CD4-positive, alpha-beta T cell (primary cell): ENCODE results near the gene DYRK1A. TPM values are rescaled to one million over a fixed set of nuclear protein-coding genes. Genes with fewer than 3 reads are reported as not detected.
"Not testable (repeated sequence)": the region's sequence is repeated elsewhere in the genome, so short reads cannot be mapped to it uniquely, and the experiment has no call there.

ENCODE experiments used
- ATAC-seq: fragments of 200-7000 bp; cut with Tn5 transposase; one replicate; pipeline ENCODE4 v1.10.0; 2022; ENCODE audit warnings: mild to moderate bottlenecking; ENCODE audit not compliant: poor library complexity
- CTCF ChIA-PET: fragments of 350-600 bp; sonication (Branson Sonifier 250); formaldehyde crosslinking; loops from one replicate; lab custom pipeline; 2021; ENCODE audit warnings: antibody characterized with exemption, inconsistent platforms; lab: Charles Lee
- POLR2A ChIA-PET: fragments of 350-600 bp; sonication (Branson Sonifier 250); formaldehyde crosslinking; loops from one replicate; lab custom pipeline; 2021; ENCODE audit warnings: antibody characterized with exemption, inconsistent platforms; lab: Charles Lee
- DNase-seq, 14 experiments: peaks; one replicate each; pipeline ENCODE4 v3.0.0-alpha.2; 2013 to 2020; ENCODE audit warnings: mixed read lengths in 2 of 14
- H3K27ac ChIP-seq, 2 donors: one replicate each; pipeline versions ENCODE4 v1.5.1 to v1.7.0; 2013; ENCODE audit warnings: low read length in 2 of 2, low read depth in 1 of 2, mild to moderate bottlenecking in 1 of 2
- H3K27me3 ChIP-seq, 2 experiments: 1 replicate in 1 of 2; 2 replicates in 1 of 2; pipeline versions ENCODE4 v1.6.1 to v1.7.0; 2013; ENCODE audit warnings: low read length in 2 of 2, control low read depth in 1 of 2, mild to moderate bottlenecking in 1 of 2, moderate library complexity in 1 of 2; ENCODE audit not compliant: insufficient read depth in 2 of 2, control insufficient read depth in 1 of 2
- H3K36me3 ChIP-seq: one replicate; pipeline ENCODE4 v1.6.1; 2013; ENCODE audit warnings: low read length, control low read depth; ENCODE audit not compliant: insufficient read depth
- H3K4me1 ChIP-seq: one replicate; pipeline ENCODE4 v1.6.1; 2013; ENCODE audit warnings: low read length, control low read depth; ENCODE audit not compliant: insufficient read depth
- H3K4me3 ChIP-seq: one replicate; pipeline ENCODE4 v1.5.1; 2013; ENCODE audit warnings: mild to moderate bottlenecking, low read length, moderate library complexity
- H3K9me3 ChIP-seq, 2 experiments: 1 replicate in 1 of 2; 2 replicates in 1 of 2; pipeline versions ENCODE4 v1.6.1 to v1.7.0; 2013; ENCODE audit warnings: low read length in 2 of 2, mild to moderate bottlenecking in 2 of 2, control low read depth in 1 of 2, moderate library complexity in 1 of 2; ENCODE audit not compliant: control insufficient read depth in 1 of 2, insufficient read depth in 1 of 2
- H3K27ac Mint-ChIP-seq: one replicate; pipeline ENCODE4 v1.8.0; 2020; ENCODE audit warnings: mixed read lengths
- H3K27me3 Mint-ChIP-seq: one replicate; pipeline ENCODE4 v1.8.0; 2021; ENCODE audit warnings: mixed read lengths
- H3K36me3 Mint-ChIP-seq: one replicate; pipeline ENCODE4 v1.8.0; 2021; ENCODE audit warnings: low read depth, mixed read lengths
- H3K4me1 Mint-ChIP-seq: one replicate; pipeline ENCODE4 v1.8.0; 2021; ENCODE audit warnings: low read depth, mixed read lengths
- H3K4me3 Mint-ChIP-seq: one replicate; pipeline ENCODE4 v1.8.0; 2020; ENCODE audit warnings: mild to moderate bottlenecking, mixed read lengths
- H3K9me3 Mint-ChIP-seq: one replicate; pipeline ENCODE4 v1.8.0; 2020; ENCODE audit warnings: mixed read lengths
- CTCF ChIP-seq: fragments of 200-600 bp; IDR thresholded peaks from one replicate; pipeline ENCODE4 v1.8.0; 2022; ENCODE audit warnings: antibody characterized with exemption, mild to moderate bottlenecking
- intact Hi-C, 2 experiments: fragments of 100-400 bp; cut with DNase I in 1 of 2; cut with micrococcal nuclease in 1 of 2; formaldehyde crosslinking; loops; one replicate each; pipeline versions ENCODE4 v1.15.1 to v1.9.0; 2023 to 2025; cut with DNase I, micrococcal nuclease
- total RNA-seq, 174 experiments: library from RNA in 2 of 174; stranded (reverse) in 2 of 174; gene quantifications; one replicate each; pipeline ENCODE4 v1.2.3 and lab custom pipeline; 2021 to 2026

DYRK1A gene
- total RNA-seq, 2 experiments from 2014 or later, result 135 to 145 TPM

GRCh38 chr21:37548521-37548981, 182.0 kb downstream of the DYRK1A start:
- H3K4me1 Mint-ChIP-seq, result peaks cover 14% of the 10 kb centered on the region
- intact Hi-C loops, result no loop called here
- no peaks in the 10 kb centered on the region for H3K9me3 Mint-ChIP-seq
- H3K27ac ChIP-seq, result no peak overlapping the region
- H3K27me3 ChIP-seq, result peaks cover 7 to 16% of the 10 kb centered on the region in 2 experiments
- no peak overlapping the region for H3K4me3 Mint-ChIP-seq
- ChIA-PET CTCF (no interaction called here), POLR2A (no interaction called here)
- TF ChIP-seq CTCF, result no peak
- H3K36me3 ChIP-seq, result no peaks in the 10 kb centered on the region
- ATAC-seq, result no peak
- H3K27ac Mint-ChIP-seq, result no peak overlapping the region
- peaks cover 4% of the 10 kb centered on the region for H3K4me1 ChIP-seq
- no peak for DNase-seq
- H3K36me3 Mint-ChIP-seq, result no peaks in the 10 kb centered on the region
- H3K27me3 Mint-ChIP-seq, result peaks cover 49% of the 10 kb centered on the region
- peaks cover 0 to 18% of the 10 kb centered on the region in 2 experiments for H3K9me3 ChIP-seq
- no peak overlapping the region for H3K4me3 ChIP-seq

- POLR2A ChIA-PET, result not testable (repeated sequence)
Measured at GRCh38 chr21:37549730-37550129, 183.2 kb downstream of the DYRK1A start.

GRCh38 chr21:37550157-37550556, 183.6 kb downstream of the DYRK1A start:
- Mint-ChIP-seq H3K27me3 (peaks cover 55% of the 10 kb centered on the region), H3K4me3 (no peak overlapping the region), H3K9me3 (no peaks in the 10 kb centered on the region), H3K27ac (no peak overlapping the region), H3K4me1 (peaks cover 14% of the 10 kb centered on the region), H3K36me3 (no peaks in the 10 kb centered on the region)
- peaks cover 0 to 18% of the 10 kb centered on the region in 2 experiments for H3K9me3 ChIP-seq
- CTCF ChIA-PET, result no interaction called here
- TF ChIP-seq CTCF, result no peak
- DNase-seq, result no peak
- intact Hi-C loops, result no loop called here
- H3K4me3 ChIP-seq, result no peak overlapping the region
- POLR2A ChIA-PET, result interaction anchor here (0.8 kb wide), 1 partner anchor 14 kb away, joined by 3 read pairs; no protein-coding TSS in a partner anchor
- no peaks in the 10 kb centered on the region for H3K36me3 ChIP-seq
- peaks cover 4% of the 10 kb centered on the region for H3K4me1 ChIP-seq
- ATAC-seq, result no peak
- no peak overlapping the region for H3K27ac ChIP-seq
- peaks cover 7 to 16% of the 10 kb centered on the region in 2 experiments for H3K27me3 ChIP-seq

More at GRCh38 chr21:37549730-37550129, 183.2 kb downstream of the DYRK1A start:
- H3K4me1 ChIP-seq, H3K36me3 ChIP-seq, intact Hi-C loops, H3K9me3 Mint-ChIP-seq, H3K27ac Mint-ChIP-seq, ATAC-seq, H3K4me3 ChIP-seq, H3K4me3 Mint-ChIP-seq, DNase-seq, CTCF ChIA-PET, H3K27ac ChIP-seq, H3K36me3 Mint-ChIP-seq: not testable (repeated sequence)
- peaks cover 14% of the 10 kb centered on the region for H3K4me1 Mint-ChIP-seq
- peaks cover 7 to 16% of the 10 kb centered on the region in 2 experiments for H3K27me3 ChIP-seq
- peaks cover 0 to 18% of the 10 kb centered on the region in 2 experiments for H3K9me3 ChIP-seq
- H3K27me3 Mint-ChIP-seq, result peaks cover 53% of the 10 kb centered on the region
